GM18520 (cell line): ENCODE measurements around the gene BPIFB1.

ENCODE experiments used
- ATAC-seq: cut with Tn5 transposase; IDR thresholded peaks from one replicate; pipeline ENCODE4 v1.9.1; 2021; ENCODE audit not compliant: unreplicated experiment

BPIFB1 gene

GRCh38 chr20:33320006-33320405 lies 37.0 kb downstream of the BPIFB1 start:
- no peak for ATAC-seq

GRCh38 chr20:33322456-33322855 lies 39.4 kb downstream of the BPIFB1 start:
- no peak for ATAC-seq

- no peak for ATAC-seq
Measured at GRCh38 chr20:33323236-33323635, 40.2 kb downstream of the BPIFB1 start.

GRCh38 chr20:33325350-33325749 lies 42.3 kb downstream of the BPIFB1 start:
- ATAC-seq: no peak

- ATAC-seq: no peak
Measured at GRCh38 chr20:33328157-33329137, 45.4 kb downstream of the BPIFB1 start.

- no peak for ATAC-seq
Measured at GRCh38 chr20:33332905-33333456, 50.0 kb downstream of the BPIFB1 start.

GRCh38 chr20:33333616-33334015 lies 50.6 kb downstream of the BPIFB1 start:
- ATAC-seq: no peak

- ATAC-seq: no peak
Measured at GRCh38 chr20:33334111-33334510, 51.1 kb downstream of the BPIFB1 start.

GRCh38 chr20:33336375-33336774 lies 53.4 kb downstream of the BPIFB1 start:
- ATAC-seq: no peak

GRCh38 chr20:33337119-33337518 lies 54.1 kb downstream of the BPIFB1 start:
- ATAC-seq: no peak

GRCh38 chr20:33337531-33338165 lies 54.6 kb downstream of the BPIFB1 start:
- no peak for ATAC-seq

GRCh38 chr20:33338467-33339258 lies 55.6 kb downstream of the BPIFB1 start:
- no peak for ATAC-seq

GRCh38 chr20:33339515-33340058 lies 56.6 kb downstream of the BPIFB1 start:
- ATAC-seq: no peak

- ATAC-seq: no peak
Measured at GRCh38 chr20:33343521-33343920, 60.5 kb downstream of the BPIFB1 start.

- no peak for ATAC-seq
Measured at GRCh38 chr20:33345342-33345741, 62.3 kb downstream of the BPIFB1 start.

GRCh38 chr20:33348136-33348937 lies 65.3 kb downstream of the BPIFB1 start:
- ATAC-seq: no peak

GRCh38 chr20:33349493-33349892 lies 66.5 kb downstream of the BPIFB1 start:
- no peak for ATAC-seq

GRCh38 chr20:33351696-33352095 lies 68.7 kb downstream of the BPIFB1 start:
- ATAC-seq: no peak

- ATAC-seq: no peak
Measured at GRCh38 chr20:33352258-33353012, 69.4 kb downstream of the BPIFB1 start.
